ENCODE data around the gene TAL1.

- TF ChIP-seq GATA3 (IDR thresholded peaks at IDR 0.05; ENCODE audit: low read depth, low read length) (no peak), GATA2 (IDR thresholded peaks at IDR 0.05; ENCODE audit: low read depth, low read length) (no peak)
Measured at GRCh38 chr1:47180603-47181094, 51.4 kb downstream of the TAL1 start.

Measured in SH-SY5Y (cell line).